Measurements from ENCODE around the gene CDC42BPA.
A peak's percentile ranks its signal among the peaks of the same experiment; 100 is the strongest.
"Not testable (repeated sequence)": the region's sequence is repeated elsewhere in the genome, so short reads cannot be mapped to it uniquely, and the experiment has no call there.

CDC42BPA gene

GRCh38 chr1:227260433-227260832 lies 57.9 kb downstream of the CDC42BPA start:
- DNase-seq = no peak

- no peak for DNase-seq
Measured at GRCh38 chr1:227257964-227258363, 60.3 kb downstream of the CDC42BPA start.

- DNase-seq = no peak
Measured at GRCh38 chr1:227255086-227255732, 63.1 kb downstream of the CDC42BPA start.

GRCh38 chr1:227253065-227253464 lies 65.2 kb downstream of the CDC42BPA start:
- DNase-seq = no peak

GRCh38 chr1:227245613-227246320 lies 72.5 kb downstream of the CDC42BPA start:
- DNase-seq = no peak

- no peak for DNase-seq
Measured at GRCh38 chr1:227244339-227245118, 73.8 kb downstream of the CDC42BPA start.

- DNase-seq = no peak
Measured at GRCh38 chr1:227242811-227243682, 75.2 kb downstream of the CDC42BPA start.

GRCh38 chr1:227240983-227241382 lies 77.3 kb downstream of the CDC42BPA start:
- no peak for DNase-seq

- DNase-seq = peak; percentile 42
Measured at GRCh38 chr1:227234998-227235405, 83.3 kb downstream of the CDC42BPA start.

- not testable (repeated sequence) for DNase-seq
Measured at GRCh38 chr1:227231128-227231527, 87.2 kb downstream of the CDC42BPA start.

GRCh38 chr1:227228201-227228600 lies 90.1 kb downstream of the CDC42BPA start:
- DNase-seq = no peak

GRCh38 chr1:227227761-227228160 lies 90.5 kb downstream of the CDC42BPA start:
- DNase-seq = no peak

GRCh38 chr1:227225715-227226346 lies 92.5 kb downstream of the CDC42BPA start:
- no peak for DNase-seq

GRCh38 chr1:227223171-227223806 lies 95.0 kb downstream of the CDC42BPA start:
- DNase-seq = no peak

- no peak for DNase-seq
Measured at GRCh38 chr1:227219715-227220292, 98.5 kb downstream of the CDC42BPA start.

- DNase-seq = peak; percentile 35
Measured at GRCh38 chr1:227218870-227219573, 99.3 kb downstream of the CDC42BPA start.

- DNase-seq = no peak
Measured at GRCh38 chr1:227215863-227216510, 102.3 kb downstream of the CDC42BPA start.

- no peak for DNase-seq
Measured at GRCh38 chr1:227214207-227214606, 104.1 kb downstream of the CDC42BPA start.

- no peak for DNase-seq
Measured at GRCh38 chr1:227213426-227213825, 104.9 kb downstream of the CDC42BPA start.

GRCh38 chr1:227212164-227212563 lies 106.1 kb downstream of the CDC42BPA start:
- DNase-seq = no peak

Measured in GDM1 (cell line).